ENCODE measurements around the gene NFATC3.

Gene NFATC3

GRCh38 chr16:68252383-68252782 lies 167.2 kb downstream of the NFATC3 start:
- no peak for DNase-seq

- DNase-seq, result no peak
Measured at GRCh38 chr16:68253721-68254120, 168.6 kb downstream of the NFATC3 start.

GRCh38 chr16:68255712-68256111 lies 170.5 kb downstream of the NFATC3 start:
- DNase-seq, result no peak

GRCh38 chr16:68257251-68257905 lies 172.2 kb downstream of the NFATC3 start:
- no peak for DNase-seq

GRCh38 chr16:68257906-68258800 lies 173.0 kb downstream of the NFATC3 start:
- DNase-seq, result no peak

- DNase-seq, result no peak
Measured at GRCh38 chr16:68259007-68259825, 174.0 kb downstream of the NFATC3 start.

GRCh38 chr16:68263559-68264127 lies 178.5 kb downstream of the NFATC3 start:
- DNase-seq, result no peak

- DNase-seq, result peak; percentile 85
Measured at GRCh38 chr16:68264128-68265077, 179.2 kb downstream of the NFATC3 start, which contains the start of gene SLC7A6. TSS of gene SLC7A6 (plus strand) at chr16:68264526. CDS start at chr16:68274727, 10,201 bp downstream.

GRCh38 chr16:68265078-68265920 lies 180.1 kb downstream of the NFATC3 start:
- DNase-seq, result peak; percentile 62

GRCh38 chr16:68267612-68268405 lies 182.6 kb downstream of the NFATC3 start:
- DNase-seq, result no peak

- no peak for DNase-seq
Measured at GRCh38 chr16:68269793-68270192, 184.6 kb downstream of the NFATC3 start.

GRCh38 chr16:68270353-68270752 lies 185.2 kb downstream of the NFATC3 start:
- DNase-seq, result no peak

GRCh38 chr16:68272507-68273209 lies 187.5 kb downstream of the NFATC3 start:
- peak; percentile 33 for DNase-seq

- no peak for DNase-seq
Measured at GRCh38 chr16:68273459-68273858, 188.3 kb downstream of the NFATC3 start.

- DNase-seq, result no peak
Measured at GRCh38 chr16:68273896-68274295, 188.7 kb downstream of the NFATC3 start.

GRCh38 chr16:68274441-68274840 lies 189.3 kb downstream of the NFATC3 start:
- DNase-seq, result no peak

GRCh38 chr16:68275611-68276191 lies 190.5 kb downstream of the NFATC3 start:
- DNase-seq, result peak; percentile 36

GRCh38 chr16:68276223-68276622 lies 191.1 kb downstream of the NFATC3 start:
- no peak for DNase-seq
